Endothelial cell of umbilical vein (primary cell): Measurements from ENCODE around the gene GIMAP1. TPM values are rescaled to one million over a fixed set of nuclear protein-coding genes. Genes with fewer than 3 reads are reported as not detected.
A peak's percentile ranks its signal among the peaks of the same experiment; 100 is the strongest.

Experiments
- BruUV-seq: library from RNA; stranded (reverse); fragments of 400-500 nt; replicated peaks from 2 replicates; lab custom pipeline; 2021; lab: Mats Ljungman, UMichigan
- CTCF ChIA-PET: fragments of 300-600, 350-600 bp; sonication (Branson Sonifier 250); formaldehyde crosslinking; loops from one replicate; lab custom pipeline; 2021; ENCODE audit warnings: antibody characterized with exemption, inconsistent platforms; lab: Charles Lee
- POLR2A ChIA-PET: fragments of 300-600, 350-600 bp; sonication (Branson Sonifier 250); formaldehyde crosslinking; loops from one replicate; lab custom pipeline; 2021; ENCODE audit warnings: antibody characterized with exemption, inconsistent platforms; lab: Charles Lee
- DNase-seq: peaks from one replicate; pipeline ENCODE4 v3.0.0-alpha.2; 2011; ENCODE audit warnings: low read depth, low spot score
- FAIRE-seq: peaks from 2 replicates; lab custom pipeline; 2011; peaks lifted over from hg19 to GRCh38; lab: Jason Lieb, UNC
- H2AFZ ChIP-seq: 2 replicates; pipeline ENCODE4 v1.6.0; 2012; ENCODE audit warnings: low read depth, low read length, control low read depth, inconsistent platforms
- H3K27ac ChIP-seq: 2 replicates; pipeline ENCODE4 v1.5.1; 2011; ENCODE audit warnings: low read depth, mild to moderate bottlenecking, control low read depth, low read length, moderate library complexity; ENCODE audit not compliant: insufficient read depth
- H3K27me3 ChIP-seq, 2 experiments: 2 replicates each; pipeline versions ENCODE4 v1.6.0 to v1.6.1; 2011; ENCODE audit warnings: low read length in 2 of 2, mixed read lengths in 1 of 2; ENCODE audit not compliant: control insufficient read depth in 2 of 2, insufficient read depth in 2 of 2
- H3K36me3 ChIP-seq, 2 experiments: 2 replicates in 1 of 2; 3 replicates in 1 of 2; pipeline ENCODE4 v1.5.1; 2011; ENCODE audit warnings: low read length in 2 of 2, mild to moderate bottlenecking in 1 of 2, moderate library complexity in 1 of 2; ENCODE audit not compliant: control insufficient read depth in 2 of 2, insufficient read depth in 2 of 2; ENCODE audit errors: extremely low read depth in 1 of 2
- H3K4me1 ChIP-seq: 3 replicates; pipeline ENCODE4 v1.5.1; 2011; ENCODE audit warnings: mild to moderate bottlenecking, low read length; ENCODE audit not compliant: control insufficient read depth, insufficient read depth; ENCODE audit errors: extremely low read depth
- H3K4me2 ChIP-seq: 2 replicates; pipeline ENCODE4 v1.6.1; 2011; ENCODE audit warnings: low read length, control low read depth, mixed read lengths; ENCODE audit not compliant: insufficient read depth
- H3K4me3 ChIP-seq, 3 experiments: fragments of 200-600 bp in 1 of 3; sonication (generic), shearing (Covaris generic) in 1 of 3; replicated peaks in 1 of 3; 2 replicates each; pipeline ENCODE4 v1.5.1; 2011 to 2016; ENCODE audit warnings: control low read depth in 3 of 3, low read length in 3 of 3, mild to moderate bottlenecking in 2 of 3, inconsistent platforms in 1 of 3, low read depth in 1 of 3, moderate library complexity in 1 of 3; ENCODE audit not compliant: insufficient read depth in 1 of 3
- H3K79me2 ChIP-seq: 2 replicates; pipeline ENCODE4 v1.6.0; 2012; ENCODE audit warnings: low read length, inconsistent platforms; ENCODE audit not compliant: control insufficient read depth, insufficient read depth
- H3K9ac ChIP-seq: replicated peaks from 2 replicates; pipeline ENCODE3; 2011; ENCODE audit warnings: low read length, control low read depth; ENCODE audit not compliant: insufficient read depth; ENCODE audit errors: extremely low read depth
- H3K9me1 ChIP-seq: replicated peaks from 3 replicates; pipeline ENCODE4 v1.6.0; 2011; ENCODE audit warnings: mild to moderate bottlenecking, low read length; ENCODE audit not compliant: control insufficient read depth, insufficient read depth; ENCODE audit errors: extremely low read depth
- H3K9me3 ChIP-seq: replicated peaks from 2 replicates; pipeline ENCODE4 v1.5.1; 2012; ENCODE audit warnings: low read length, inconsistent platforms; ENCODE audit not compliant: control insufficient read depth, insufficient read depth
- H4K20me1 ChIP-seq: replicated peaks from 2 replicates; pipeline ENCODE3; 2011; ENCODE audit warnings: mild to moderate bottlenecking, low read length; ENCODE audit not compliant: control insufficient read depth, insufficient read depth; ENCODE audit errors: extremely low read depth
- EZH2 ChIP-seq: IDR thresholded peaks from 2 replicates; pipeline ENCODE4 v1.6.1; 2012; ENCODE audit warnings: borderline replicate concordance, low read depth, mild to moderate bottlenecking, moderate library complexity, low read length, inconsistent platforms; ENCODE audit not compliant: severe bottlenecking
- FOS ChIP-seq: IDR thresholded peaks from 2 replicates; pipeline ENCODE4 v1.6.1; 2011; ENCODE audit warnings: mild to moderate bottlenecking, low read length, moderate library complexity, borderline replicate concordance; ENCODE audit not compliant: insufficient read depth
- GATA2 ChIP-seq: IDR thresholded peaks from 2 replicates; pipeline ENCODE4 v1.7.0; 2011; ENCODE audit warnings: low read depth, mild to moderate bottlenecking, moderate library complexity, mixed read lengths, low read length; ENCODE audit not compliant: insufficient read length, insufficient read depth
- JUN ChIP-seq: IDR thresholded peaks from 2 replicates; pipeline ENCODE4 v1.6.1; 2011; ENCODE audit warnings: borderline replicate concordance, low read depth; ENCODE audit not compliant: insufficient read length, insufficient read depth
- MYC ChIP-seq: IDR thresholded peaks from one replicate; pipeline ENCODE4 v1.6.1; 2011; ENCODE audit warnings: mild to moderate bottlenecking, low read depth, low read length
- POLR2A ChIP-seq: IDR thresholded peaks from 2 replicates; pipeline ENCODE4 v1.6.1; 2012; ENCODE audit warnings: low read depth, mild to moderate bottlenecking, control low read depth, low read length
- POLR2AphosphoS5 ChIP-seq: IDR thresholded peaks from 2 replicates; pipeline ENCODE4 v1.6.1; 2012; ENCODE audit warnings: low read depth, mild to moderate bottlenecking, control low read depth, low read length, moderate library complexity; ENCODE audit not compliant: insufficient read depth
- dilution Hi-C: fragments of 300-500 bp; cut with MboI; formaldehyde crosslinking; loops from one replicate; pipeline ENCODE4 v1.15.0; 2019; ENCODE audit warnings: low sequenced_read_pairs; ENCODE audit not compliant: extremely low pct_ligation_motif_present
- intact Hi-C: fragments of 100-400 bp; cut with micrococcal nuclease; formaldehyde crosslinking; loops from one replicate; pipeline ENCODE4 v1.10.0; 2022
- polyA plus RNA-seq, 4 experiments: library from polyadenylated mRNA; depleted of rRNA in 3 of 4; stranded (reverse) in 3 of 4; unstranded in 1 of 4; fragments of >200 nt; gene quantifications; 2 replicates each; pipeline versions ENCODE4 v1.2.1 to v1.2.3, GENCODE V29; 2011 to 2012; ENCODE audit warnings: missing spikeins in 1 of 4
- total RNA-seq: library from RNA; stranded (reverse); gene quantifications from 2 replicates; pipeline ENCODE4 v1.2.3, GENCODE V29; 2021
- TF ChIP-seq, protein P1 (sequence below): IDR thresholded peaks from 2 replicates; pipeline ENCODE4 v1.6.1; 2011; ENCODE audit not compliant: insufficient read depth, insufficient read length
- TF ChIP-seq, protein P2 (sequence below), 2 donors: IDR thresholded peaks; 1 replicate in 1 of 2; 2 replicates in 1 of 2; pipeline ENCODE4 v1.5.1; 2011; ENCODE audit warnings: low read length in 2 of 2, mild to moderate bottlenecking in 2 of 2, moderate library complexity in 2 of 2, control low read depth in 1 of 2, inconsistent platforms in 1 of 2, low read depth in 1 of 2; ENCODE audit not compliant: insufficient read depth in 1 of 2; ENCODE audit errors: extremely low read depth in 1 of 2

The GIMAP1 gene
- total and polyA plus RNA-seq, 2 donors (not counting 3 experiments of a cell fraction or from before 2014, with no cell fraction given), result 10.0 to 11.9 TPM

DNA sequence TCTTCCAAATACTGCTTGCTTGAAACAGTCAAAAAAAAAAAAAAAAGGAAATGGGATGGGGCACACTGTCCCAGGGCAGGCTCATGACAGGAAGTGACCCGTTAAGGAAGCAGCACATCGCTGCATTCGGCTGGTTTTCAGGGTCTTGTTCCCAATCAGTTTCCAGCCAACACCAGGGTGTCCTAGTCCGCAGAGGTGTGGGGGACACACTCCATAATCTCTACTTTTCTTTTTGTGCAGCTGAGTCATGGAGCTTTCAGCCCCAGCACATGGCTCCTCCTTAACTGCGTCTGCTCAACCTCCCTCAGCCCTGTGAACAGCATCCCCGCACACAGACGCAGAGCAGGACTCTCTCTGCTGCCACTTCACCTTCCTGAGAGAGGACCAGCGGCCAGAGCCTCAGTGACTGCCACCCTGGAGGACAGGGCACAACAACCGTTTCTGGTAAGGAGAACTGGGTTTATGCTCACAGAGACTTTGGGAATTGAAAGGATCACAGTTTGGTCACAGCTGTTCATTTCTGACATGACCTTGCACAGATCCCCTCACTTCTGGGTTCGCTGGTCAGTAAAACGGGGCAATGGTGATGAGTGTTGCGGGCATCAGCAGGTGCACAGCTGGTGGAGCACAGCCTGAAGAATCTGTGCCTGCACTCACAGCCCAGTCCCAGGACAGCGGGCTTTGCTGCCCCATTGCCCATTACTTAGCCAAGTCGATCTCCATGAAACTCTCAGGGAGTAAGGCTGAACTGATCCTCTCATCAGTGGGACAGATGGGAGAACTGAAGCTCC lies 21.0 kb downstream of the GIMAP1 start, which contains the start of gene GIMAP5:
Gene GIMAP5 (plus strand): TSS at position 154 of the 791 bp plus-strand sequence. CDS start 3,467 bp downstream, outside the sequence.
- H3K4me1 ChIP-seq, result peaks cover 27% of the 10 kb centered on the region
- TF ChIP-seq POLR2AphosphoS5, result no peak
- TF ChIP-seq POLR2A, result no peak
- no peaks in the 10 kb centered on the region for H3K9me3 ChIP-seq
- no peaks in the 10 kb centered on the region for H3K9me1 ChIP-seq
- H2AFZ ChIP-seq, result peak within 1 kb of the TSS; percentile 83
- H3K79me2 ChIP-seq, result no peaks in the 10 kb centered on the region
- no peaks in the 10 kb centered on the region for H3K27me3 ChIP-seq
- TSS peak; percentile 42 for BruUV-seq
- DNase-seq (peak; percentile 48), FAIRE-seq (peak; percentile 52)
- ChIA-PET POLR2A (no interaction called here), CTCF (interaction anchor here (1.1 to 2.2 kb wide), 3 partner anchors 12 to 289 kb away, joined by 3 to 16 read pairs (median 5); no protein-coding TSS in a partner anchor)
- no peak within 1 kb of the TSS for H3K27ac ChIP-seq
- H3K4me2 ChIP-seq, result peak within 1 kb of the TSS; percentile 50
- dilution Hi-C loops (no loop called here), intact Hi-C loops (loop anchor here (1.0 to 5.0 kb wide), 4 partner anchors 105 to 289 kb away; partner anchors contain the start of gene GIMAP6)
- no peaks in the 10 kb centered on the region for H4K20me1 ChIP-seq
- peaks cover 0 to 8% of the 10 kb centered on the region in 2 experiments for H3K36me3 ChIP-seq
- H3K4me3 ChIP-seq, result peak within 1 kb of the TSS in 2 of 3 experiments; percentile 32 to 46
- H3K9ac ChIP-seq, result no peak within 1 kb of the TSS

DNA sequence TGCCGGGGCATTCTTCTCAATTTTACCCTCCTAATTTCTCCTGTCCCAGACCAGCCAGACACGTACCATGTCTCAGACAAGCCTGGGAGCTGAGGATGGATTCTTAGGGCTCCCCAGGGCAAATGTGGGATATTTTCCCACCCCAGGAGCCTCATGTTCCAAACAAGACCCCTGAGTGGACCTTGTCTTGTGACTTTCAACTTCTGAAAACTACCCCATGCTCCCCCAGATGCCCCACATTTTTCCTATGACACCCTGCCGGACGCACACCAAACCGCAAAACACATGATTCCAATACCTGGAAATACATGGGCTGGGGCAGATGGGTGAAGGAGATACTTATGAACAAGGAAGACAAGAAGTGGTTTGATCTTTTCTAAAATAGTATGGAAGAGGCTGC lies 21.7 kb downstream of the GIMAP1 start:
- POLR2A ChIA-PET, result interaction anchor here (1.0 kb wide), 1 partner anchor 171 kb away, joined by 3 read pairs; the partner anchor contains the start of gene GIMAP4
- no peak for TF ChIP-seq POLR2A
- no peak for TF ChIP-seq POLR2AphosphoS5
- TF ChIP-seq GATA2, result no peak
- TF ChIP-seq FOS, result no peak
- no peak for TF ChIP-seq JUN
- no peak for TF ChIP-seq EZH2
- TF ChIP-seq, protein P1, sequence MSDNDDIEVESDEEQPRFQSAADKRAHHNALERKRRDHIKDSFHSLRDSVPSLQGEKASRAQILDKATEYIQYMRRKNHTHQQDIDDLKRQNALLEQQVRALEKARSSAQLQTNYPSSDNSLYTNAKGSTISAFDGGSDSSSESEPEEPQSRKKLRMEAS, result no peak
- no peak for TF ChIP-seq MYC
- TF ChIP-seq, protein P2, sequence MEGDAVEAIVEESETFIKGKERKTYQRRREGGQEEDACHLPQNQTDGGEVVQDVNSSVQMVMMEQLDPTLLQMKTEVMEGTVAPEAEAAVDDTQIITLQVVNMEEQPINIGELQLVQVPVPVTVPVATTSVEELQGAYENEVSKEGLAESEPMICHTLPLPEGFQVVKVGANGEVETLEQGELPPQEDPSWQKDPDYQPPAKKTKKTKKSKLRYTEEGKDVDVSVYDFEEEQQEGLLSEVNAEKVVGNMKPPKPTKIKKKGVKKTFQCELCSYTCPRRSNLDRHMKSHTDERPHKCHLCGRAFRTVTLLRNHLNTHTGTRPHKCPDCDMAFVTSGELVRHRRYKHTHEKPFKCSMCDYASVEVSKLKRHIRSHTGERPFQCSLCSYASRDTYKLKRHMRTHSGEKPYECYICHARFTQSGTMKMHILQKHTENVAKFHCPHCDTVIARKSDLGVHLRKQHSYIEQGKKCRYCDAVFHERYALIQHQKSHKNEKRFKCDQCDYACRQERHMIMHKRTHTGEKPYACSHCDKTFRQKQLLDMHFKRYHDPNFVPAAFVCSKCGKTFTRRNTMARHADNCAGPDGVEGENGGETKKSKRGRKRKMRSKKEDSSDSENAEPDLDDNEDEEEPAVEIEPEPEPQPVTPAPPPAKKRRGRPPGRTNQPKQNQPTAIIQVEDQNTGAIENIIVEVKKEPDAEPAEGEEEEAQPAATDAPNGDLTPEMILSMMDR (IDR thresholded peaks at IDR 0.05; ENCODE audit: extremely low read depth in 1 of 2, insufficient read depth in 1 of 2, low read depth in 1 of 2, low read length in 2 of 2), result no peak
- Histone ChIP-seq H3K4me3 (peak overlapping the region in 1 of 3 experiments; percentile 46), H3K9me3 (no peaks in the 10 kb centered on the region), H3K4me2 (no peak overlapping the region), H3K9ac (no peak overlapping the region), H3K27me3 (no peaks in the 10 kb centered on the region), H3K79me2 (no peaks in the 10 kb centered on the region), H3K27ac (no peak overlapping the region), H3K9me1 (no peaks in the 10 kb centered on the region), H3K36me3 (peaks cover 0 to 13% of the 10 kb centered on the region in 2 experiments), H4K20me1 (no peaks in the 10 kb centered on the region), H2AFZ (peak overlapping the region; percentile 83), H3K4me1 (peaks cover 27% of the 10 kb centered on the region)
- no peak for FAIRE-seq
- dilution Hi-C loops, result no loop called here
- DNase-seq, result peak; percentile 26
- CTCF ChIA-PET, result interaction anchor here (1.0 to 2.2 kb wide), 9 partner anchors 9 to 289 kb away, joined by 3 to 16 read pairs (median 4); partner anchors contain the start of gene GIMAP2
- no TSS peak for BruUV-seq
- intact Hi-C loops, result loop anchor here (1.0 to 5.0 kb wide), 4 partner anchors 106 to 290 kb away; partner anchors contain the start of gene GIMAP6
